ENCODE results near the gene SPAG16.

- no peak for TF ChIP-seq CTCF (IDR thresholded peaks at IDR 0.05)
- no peak for TF ChIP-seq CBX8 (IDR thresholded peaks at IDR 0.05)
- no peak for TF ChIP-seq ZC3H11A (IDR thresholded peaks at IDR 0.05)
- no peak for TF ChIP-seq KDM1A (IDR thresholded peaks at IDR 0.05; ENCODE audit: low read depth)
- no peak for TF ChIP-seq EHF (CRISPR knock-in tag; IDR thresholded peaks at IDR 0.05)
- peak; percentile 80; the same call in 1 of the 2 replicates for TF ChIP-seq PHF8 (IDR thresholded peaks at IDR 0.05; ENCODE audit: borderline replicate concordance, low read depth)
- peak; percentile 97 for TF ChIP-seq REST (IDR thresholded peaks at IDR 0.05)
- TF ChIP-seq JUN (IDR thresholded peaks at IDR 0.05), result peak; percentile 22 to 60; a peak in 2 of 5 replicates
- TF ChIP-seq POLR2A (IDR thresholded peaks at IDR 0.05; ENCODE audit: low read length), result peak; percentile 60; the same call in 1 of the 2 replicates
- no peak for TF ChIP-seq NFE2L2 (conservative IDR thresholded peaks at IDR 0.05; ENCODE audit: low read length)
These were observed at the start of gene SPAG16 for GRCh38 chr2:213284105-213285090.

Measured in A549 (cell line).